Measurements from ENCODE around the gene RNF180.

DNA sequence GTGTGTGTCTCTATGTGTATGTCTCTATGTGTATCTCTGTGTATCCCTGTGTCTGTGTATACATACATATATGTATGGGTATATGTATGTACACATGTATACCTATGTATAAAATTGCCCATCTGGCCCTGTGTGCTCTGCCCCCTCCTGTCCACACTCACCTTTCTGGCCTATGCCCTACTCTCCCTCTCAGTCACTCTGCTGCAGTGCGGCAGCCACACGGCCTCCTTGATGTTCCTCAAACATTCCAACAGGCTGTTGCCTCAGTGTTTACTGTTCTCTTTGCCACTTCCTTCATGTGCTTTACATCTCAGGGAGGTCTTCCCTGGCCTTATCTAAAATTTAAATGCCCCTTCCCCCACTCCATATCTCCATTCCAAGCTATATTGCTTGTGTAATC lies 18.3 kb upstream of the RNF180 start:
- TF ChIP-seq, protein P1, sequence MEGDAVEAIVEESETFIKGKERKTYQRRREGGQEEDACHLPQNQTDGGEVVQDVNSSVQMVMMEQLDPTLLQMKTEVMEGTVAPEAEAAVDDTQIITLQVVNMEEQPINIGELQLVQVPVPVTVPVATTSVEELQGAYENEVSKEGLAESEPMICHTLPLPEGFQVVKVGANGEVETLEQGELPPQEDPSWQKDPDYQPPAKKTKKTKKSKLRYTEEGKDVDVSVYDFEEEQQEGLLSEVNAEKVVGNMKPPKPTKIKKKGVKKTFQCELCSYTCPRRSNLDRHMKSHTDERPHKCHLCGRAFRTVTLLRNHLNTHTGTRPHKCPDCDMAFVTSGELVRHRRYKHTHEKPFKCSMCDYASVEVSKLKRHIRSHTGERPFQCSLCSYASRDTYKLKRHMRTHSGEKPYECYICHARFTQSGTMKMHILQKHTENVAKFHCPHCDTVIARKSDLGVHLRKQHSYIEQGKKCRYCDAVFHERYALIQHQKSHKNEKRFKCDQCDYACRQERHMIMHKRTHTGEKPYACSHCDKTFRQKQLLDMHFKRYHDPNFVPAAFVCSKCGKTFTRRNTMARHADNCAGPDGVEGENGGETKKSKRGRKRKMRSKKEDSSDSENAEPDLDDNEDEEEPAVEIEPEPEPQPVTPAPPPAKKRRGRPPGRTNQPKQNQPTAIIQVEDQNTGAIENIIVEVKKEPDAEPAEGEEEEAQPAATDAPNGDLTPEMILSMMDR (IDR thresholded peaks at IDR 0.05) = no peak
- no peak for TF ChIP-seq POLR2AphosphoS5 (IDR thresholded peaks at IDR 0.05)
